ENCODE results near the gene MPG. TPM values are rescaled to one million over a fixed set of nuclear protein-coding genes. Genes with fewer than 3 reads are reported as not detected.

The MPG gene
- total and polyA plus RNA-seq, 2 of the 8 experiments (the other 6 are each of a cell fraction or from before 2014, with no cell fraction given), result 37.6 to 83.7 TPM

DNA sequence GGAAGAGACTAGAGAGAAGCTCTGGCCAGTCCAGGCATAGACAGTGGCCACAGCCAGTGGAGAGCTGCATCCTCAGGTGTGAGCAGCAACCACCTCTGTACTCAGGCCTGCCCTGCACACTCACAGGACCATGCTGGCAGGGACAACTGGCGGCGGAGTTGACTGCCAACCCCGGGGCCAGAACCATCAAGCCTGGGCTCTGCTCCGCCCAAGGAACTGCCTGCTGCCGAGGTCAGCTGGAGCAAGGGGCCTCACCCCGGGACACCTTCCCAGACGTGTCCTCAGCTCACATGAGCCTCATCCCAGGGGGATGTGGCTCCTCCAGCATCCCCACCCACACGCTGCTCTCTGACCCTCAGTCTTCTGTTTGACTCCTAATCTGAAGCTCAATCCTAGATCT lies 8.8 kb upstream of the MPG start:
- H3K79me1 ChIP-seq (ENCODE audit: low read depth, low read length), result peaks cover 3% of the 10 kb centered on the region; the same call in 1 of the 2 replicates
- WGBS, 2 experiments (ENCODE audit: extremely low coverage in 1 of 2, insufficient coverage in 1 of 2, insufficient read length in 1 of 2, insufficient replicate concordance in 2 of 2, low coverage in 1 of 2, low lambda C conversion rate in 2 of 2, missing lambda C conversion rate in 1 of 2), result 97% methylated on average over 8 of the region's 8 CpGs; no CpG with 5 or more reads in 1 of the 2 experiments
- H2AK5ac ChIP-seq (ENCODE audit: low read depth, low read length), result no peak overlapping the region
- no peak overlapping the region for H3K4ac ChIP-seq (replicated peaks; ENCODE audit: insufficient read length, low read depth, low read length)
- H2AFZ ChIP-seq (ENCODE audit: low read length), result no peak overlapping the region
- H3K27me3 ChIP-seq (replicated peaks in 1 of 4; ENCODE audit: control insufficient read depth in 3 of 4, extremely low read depth in 1 of 4, insufficient read depth in 3 of 4, low read length in 3 of 4), result peaks cover 0 to 2% (median 0%) of the 10 kb centered on the region in 4 experiments; a peak in 1 of 7 replicates
- H4K91ac ChIP-seq (replicated peaks; ENCODE audit: insufficient read length, low read length), result peak overlapping the region; percentile 16
- H2BK5ac ChIP-seq (ENCODE audit: low read depth, low read length), result 0 out of 2 replicates have a peak overlapping the region, but pooled peaks have one; percentile 44
- no peak overlapping the region; the same call in 1 of the 2 replicates for H2BK15ac ChIP-seq (ENCODE audit: low read length)
- H3K79me2 ChIP-seq (ENCODE audit: control insufficient read depth in 1 of 2, insufficient read depth in 2 of 2, low read length in 2 of 2), result peaks cover 0 to 11% of the 10 kb centered on the region in 2 experiments; a peak in 1 of 4 replicates
- H2BK20ac ChIP-seq (ENCODE audit: low read length), result no peak overlapping the region
- no peak overlapping the region for H3K27ac ChIP-seq (ENCODE audit: low read depth, low read length)
- H3K56ac ChIP-seq (replicated peaks; ENCODE audit: insufficient read length, low read depth, low read length), result no peak overlapping the region
- H3K9me3 ChIP-seq (ENCODE audit: insufficient read depth in 2 of 2, low read depth in 1 of 2, low read length in 1 of 2), result no peaks in the 10 kb centered on the region
- no peak overlapping the region for H3K9ac ChIP-seq (replicated peaks in 1 of 4; ENCODE audit: extremely low read depth in 1 of 4, low read depth in 3 of 4, low read length in 3 of 4)
- no peak overlapping the region for H2BK120ac ChIP-seq (replicated peaks; ENCODE audit: low read depth, low read length)
- H4K20me1 ChIP-seq (replicated peaks in 1 of 2; ENCODE audit: control insufficient read depth in 1 of 2, insufficient read depth in 2 of 2, low read length in 2 of 2), result peaks cover 13 to 22% of the 10 kb centered on the region in 2 experiments
- no peak overlapping the region for H3K14ac ChIP-seq (ENCODE audit: insufficient read length)
- H3K4me2 ChIP-seq (ENCODE audit: insufficient read depth in 1 of 2, low read depth in 2 of 2, low read length in 2 of 2), result no peak overlapping the region
- H3K23me2 ChIP-seq (ENCODE audit: low read depth, low read length), result peaks cover 9% of the 10 kb centered on the region; the same call in 1 of the 2 replicates
- ChIA-PET CTCF (ENCODE audit: partially characterized antibody) (interaction anchor here (0.8 to 21.2 kb wide), 7 partner anchors 9 to 113 kb away, joined by 3 to 856 read pairs (median 4); partner anchors contain the start of genes HBQ1 and MPG), POLR2A (ENCODE audit: partially characterized antibody) (interaction anchor here (0.6 to 16.6 kb wide), 12 partner anchors 9 to 326 kb away, joined by 3 to 153 read pairs (median 5); partner anchors contain the start of genes MPG, POLR3K and SNRNP25)
- no peak overlapping the region for H4K8ac ChIP-seq (ENCODE audit: extremely low read depth, insufficient read depth, low read length)
- no peaks in the 10 kb centered on the region for H3K36me3 ChIP-seq (ENCODE audit: control insufficient read depth in 2 of 4, insufficient read depth in 4 of 4, low read length in 3 of 4)
- H4K5ac ChIP-seq (ENCODE audit: insufficient read length, low read depth, low read length), result no peak overlapping the region
- DNase-seq (ENCODE audit: low read depth in 1 of 2, low spot score in 2 of 2), result no peak
- H3K4me1 ChIP-seq (replicated peaks in 1 of 4; ENCODE audit: control insufficient read depth in 3 of 4, insufficient read depth in 4 of 4, low read length in 3 of 4), result peaks cover 3 to 39% (median 23%) of the 10 kb centered on the region in 4 experiments
- FAIRE-seq, result no peak
- no peak overlapping the region for H3K18ac ChIP-seq (ENCODE audit: extremely low read depth, low read length)
- no peak overlapping the region for H3K23ac ChIP-seq (ENCODE audit: insufficient read length)
- no peak overlapping the region for H3K4me3 ChIP-seq (ENCODE audit: extremely low read depth in 1 of 4, insufficient read depth in 2 of 4, low read depth in 3 of 4, low read length in 4 of 4)
- peak overlapping the region; percentile 50; the same call in 1 of the 2 replicates for H2BK12ac ChIP-seq (ENCODE audit: low read depth, low read length)
- TF ChIP-seq RNF2 (IDR thresholded peaks at IDR 0.05; ENCODE audit: borderline replicate concordance, low read depth, low read length, missing control alignments, poor library complexity, severe bottlenecking) (no peak), RAD21 (IDR thresholded peaks at IDR 0.05 in 1 of 2, conservative IDR thresholded peaks at IDR 0.05 in 1 of 2; ENCODE audit: low read depth in 2 of 2, low read length in 2 of 2) (no peak), EZH2 (IDR thresholded peaks at IDR 0.05; ENCODE audit: low read depth, low read length, severe bottlenecking) (no peak), BACH1 (IDR thresholded peaks at IDR 0.05; ENCODE audit: low read length) (no peak), CBX5 (IDR thresholded peaks at IDR 0.05; ENCODE audit: low read depth, low read length) (no peak), RFX5 (IDR thresholded peaks at IDR 0.05; ENCODE audit: borderline replicate concordance, low read depth, low read length) (no peak), USF2 (IDR thresholded peaks at IDR 0.05; ENCODE audit: low read length) (no peak), ATF2 (IDR thresholded peaks at IDR 0.05; ENCODE audit: low read length) (no peak)

All from H1 (cell line).